HG03139 (cell line): ENCODE results near the gene PGC.
A peak's percentile ranks its signal among the peaks of the same experiment; 100 is the strongest.

ENCODE experiments used
- ATAC-seq: cut with Tn5 transposase; IDR thresholded peaks from one replicate; pipeline ENCODE4 v1.9.1; 2021; ENCODE audit not compliant: unreplicated experiment

PGC gene

GRCh38 chr6:41732591-41733359, 14.4 kb downstream of the PGC start:
- ATAC-seq, result peak; percentile 26

- no peak for ATAC-seq
Measured at GRCh38 chr6:41732149-41732548, 15.0 kb downstream of the PGC start.

- ATAC-seq, result no peak
Measured at GRCh38 chr6:41731561-41732086, 15.6 kb downstream of the PGC start.

- ATAC-seq, result no peak
Measured at GRCh38 chr6:41730531-41731436, 16.4 kb downstream of the PGC start.

GRCh38 chr6:41729624-41730023, 17.6 kb downstream of the PGC start:
- no peak for ATAC-seq

- ATAC-seq, result no peak
Measured at GRCh38 chr6:41728954-41729353, 18.2 kb downstream of the PGC start.

GRCh38 chr6:41728073-41728936, 18.9 kb downstream of the PGC start:
- ATAC-seq, result no peak

GRCh38 chr6:41727705-41728072, 19.5 kb downstream of the PGC start:
- ATAC-seq, result no peak

- ATAC-seq, result no peak
Measured at GRCh38 chr6:41726876-41727275, 20.3 kb downstream of the PGC start.

GRCh38 chr6:41724586-41725501, 22.4 kb downstream of the PGC start:
- ATAC-seq, result no peak

GRCh38 chr6:41724228-41724580, 23.0 kb downstream of the PGC start:
- ATAC-seq, result no peak

- ATAC-seq, result peak; percentile 58
Measured at GRCh38 chr6:41723530-41724227, 23.5 kb downstream of the PGC start.

- no peak for ATAC-seq
Measured at GRCh38 chr6:41722969-41723529, 24.1 kb downstream of the PGC start.

GRCh38 chr6:41721414-41721813, 25.8 kb downstream of the PGC start:
- ATAC-seq, result no peak

GRCh38 chr6:41720783-41721182, 26.4 kb downstream of the PGC start:
- no peak for ATAC-seq

- no peak for ATAC-seq
Measured at GRCh38 chr6:41720262-41720620, 27.0 kb downstream of the PGC start.

GRCh38 chr6:41719436-41720261, 27.5 kb downstream of the PGC start:
- ATAC-seq, result no peak

GRCh38 chr6:41718828-41719227, 28.4 kb downstream of the PGC start:
- ATAC-seq, result no peak
